Neural crest cell (in vitro differentiated cells): ENCODE data around the gene IGSF10. TPM values are rescaled to one million over a fixed set of nuclear protein-coding genes. Genes with fewer than 3 reads are reported as not detected.

Experiments used
- DNase-seq: peaks from one replicate; pipeline ENCODE4 v3.0.0; 2021; ENCODE audit warnings: low read depth, mixed read lengths, low spot score
- H3K27ac Mint-ChIP-seq: one replicate; pipeline ENCODE4 v1.8.0; 2021; ENCODE audit warnings: mild to moderate bottlenecking, mixed read lengths; ENCODE audit not compliant: unreplicated experiment
- H3K27me3 Mint-ChIP-seq: 2 replicates; pipeline ENCODE4 v1.8.0; 2021; ENCODE audit warnings: low read depth, mild to moderate bottlenecking, mixed read lengths
- H3K36me3 Mint-ChIP-seq: 2 replicates; pipeline ENCODE4 v1.8.0; 2021; ENCODE audit warnings: low read depth, mild to moderate bottlenecking, mixed read lengths
- H3K4me1 Mint-ChIP-seq: 2 replicates; pipeline ENCODE4 v1.8.0; 2021; ENCODE audit warnings: mixed read lengths
- H3K4me3 Mint-ChIP-seq: one replicate; pipeline ENCODE4 v1.8.0; 2021; ENCODE audit warnings: mild to moderate bottlenecking, mixed read lengths
- H3K9me3 Mint-ChIP-seq: 2 replicates; pipeline ENCODE4 v1.8.0; 2021; ENCODE audit warnings: mixed read lengths
- CTCF ChIP-seq: fragments of 200-600 bp; sonication (generic); conservative IDR thresholded peaks from 2 replicates; pipeline ENCODE4 v1.5.0; 2021; ENCODE audit warnings: antibody characterized with exemption, mild to moderate bottlenecking
- total RNA-seq: library from RNA; stranded (reverse); gene quantifications from 2 replicates; pipeline ENCODE4 v1.2.1, GENCODE V29; 2021

The IGSF10 gene
- total RNA-seq, 1 donor from 2014 or later: not detected

DNA sequence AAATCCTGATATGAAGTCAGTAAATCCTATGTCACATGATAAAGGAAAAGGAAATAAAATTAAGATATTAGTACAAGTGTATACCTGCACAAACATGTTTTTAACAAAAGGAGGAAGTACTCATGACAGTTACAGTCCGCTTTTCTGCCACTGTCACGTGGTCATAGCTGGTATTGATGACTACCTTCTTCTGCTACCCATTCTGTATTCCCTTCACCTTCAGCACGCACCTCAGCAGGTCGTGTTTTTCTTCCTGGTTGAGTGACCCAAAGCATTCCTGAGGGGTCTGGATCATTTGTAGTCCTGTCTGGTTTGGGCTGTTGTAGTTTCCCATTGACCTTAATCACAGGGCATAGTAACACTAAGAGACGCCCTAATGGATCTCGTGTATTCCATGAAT is 41.1 kb downstream of the IGSF10 start:
- Mint-ChIP-seq H3K4me1 (peaks cover 3% of the 10 kb centered on the region), H3K4me3 (no peak overlapping the region), H3K36me3 (peaks cover 16% of the 10 kb centered on the region), H3K27ac (no peak overlapping the region), H3K9me3 (no peaks in the 10 kb centered on the region), H3K27me3 (no peaks in the 10 kb centered on the region)
- no peak for DNase-seq
- TF ChIP-seq CTCF: no peak

- Mint-ChIP-seq H3K27ac (no peak overlapping the region), H3K27me3 (no peaks in the 10 kb centered on the region), H3K36me3 (peaks cover 18% of the 10 kb centered on the region), H3K4me3 (no peak overlapping the region), H3K4me1 (no peaks in the 10 kb centered on the region), H3K9me3 (no peaks in the 10 kb centered on the region)
- no peak for TF ChIP-seq CTCF
- DNase-seq: no peak
Measured at GRCh38 chr3:151415289-151415688, 45.6 kb downstream of the IGSF10 start.

- H3K27me3 Mint-ChIP-seq: no peaks in the 10 kb centered on the region
Measured at GRCh38 chr3:151412989-151413388, 47.9 kb downstream of the IGSF10 start.

More at GRCh38 chr3:151412989-151413388, 47.9 kb downstream of the IGSF10 start:
- no peak overlapping the region for H3K4me3 Mint-ChIP-seq
- H3K36me3 Mint-ChIP-seq: peaks cover 6% of the 10 kb centered on the region
- DNase-seq: no peak
- no peaks in the 10 kb centered on the region for H3K4me1 Mint-ChIP-seq
- no peak overlapping the region for H3K27ac Mint-ChIP-seq
- H3K9me3 Mint-ChIP-seq: no peaks in the 10 kb centered on the region
- TF ChIP-seq CTCF: no peak

Other genes starting within 250 kb of the IGSF10 start
- not detected in 2 replicates for gene P2RY14, start 182.5 kb downstream of the IGSF10 start, total RNA-seq
- not detected in 2 replicates for gene GPR87, start 144.2 kb downstream of the IGSF10 start, total RNA-seq
- gene P2RY13, start 131.5 kb downstream of the IGSF10 start, total RNA-seq: not detected in 2 replicates
- not detected in 2 replicates for gene P2RY12, start 76.3 kb downstream of the IGSF10 start, total RNA-seq